ENCODE results near the gene CDK5. TPM values are rescaled to one million over a fixed set of nuclear protein-coding genes. Genes with fewer than 3 reads are reported as not detected.

Gene CDK5
- total RNA-seq, 4 donors from 2014 or later, result 3.8 to 12.9 (median 8.6) TPM

- intact Hi-C loops (cut with DNase I), result no loop called here
- Histone ChIP-seq H3K4me3 (no peak overlapping the region), H3K9me3 (no peaks in the 10 kb centered on the region), H3K27ac (no peak overlapping the region), H3K4me1 (peaks cover 13 to 33% (median 16%) of the 10 kb centered on the region in 3 donors), H3K27me3 (no peaks in the 10 kb centered on the region), H3K36me3 (peaks cover 35 to 96% (median 48%) of the 10 kb centered on the region in 3 donors)
- DNase-seq, result no peak
- 83 to 88% methylated on average over 6 to 15 of the region's 26 CpGs for WGBS, 2 donors
- TF ChIP-seq, protein P1, sequence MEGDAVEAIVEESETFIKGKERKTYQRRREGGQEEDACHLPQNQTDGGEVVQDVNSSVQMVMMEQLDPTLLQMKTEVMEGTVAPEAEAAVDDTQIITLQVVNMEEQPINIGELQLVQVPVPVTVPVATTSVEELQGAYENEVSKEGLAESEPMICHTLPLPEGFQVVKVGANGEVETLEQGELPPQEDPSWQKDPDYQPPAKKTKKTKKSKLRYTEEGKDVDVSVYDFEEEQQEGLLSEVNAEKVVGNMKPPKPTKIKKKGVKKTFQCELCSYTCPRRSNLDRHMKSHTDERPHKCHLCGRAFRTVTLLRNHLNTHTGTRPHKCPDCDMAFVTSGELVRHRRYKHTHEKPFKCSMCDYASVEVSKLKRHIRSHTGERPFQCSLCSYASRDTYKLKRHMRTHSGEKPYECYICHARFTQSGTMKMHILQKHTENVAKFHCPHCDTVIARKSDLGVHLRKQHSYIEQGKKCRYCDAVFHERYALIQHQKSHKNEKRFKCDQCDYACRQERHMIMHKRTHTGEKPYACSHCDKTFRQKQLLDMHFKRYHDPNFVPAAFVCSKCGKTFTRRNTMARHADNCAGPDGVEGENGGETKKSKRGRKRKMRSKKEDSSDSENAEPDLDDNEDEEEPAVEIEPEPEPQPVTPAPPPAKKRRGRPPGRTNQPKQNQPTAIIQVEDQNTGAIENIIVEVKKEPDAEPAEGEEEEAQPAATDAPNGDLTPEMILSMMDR (IDR thresholded peaks at IDR 0.05), result no peak
- no peak for TF ChIP-seq POLR2A (IDR thresholded peaks at IDR 0.05)
Measured at GRCh38 chr7:151074817-151075661, 17.3 kb upstream of the CDK5 start.

- DNase-seq, result no peak
- WGBS, 2 donors, result 65 to 69% methylated on average over 3 to 8 of the region's 17 CpGs
- TF ChIP-seq, protein P1 (IDR thresholded peaks at IDR 0.05), result no peak
- TF ChIP-seq POLR2A (IDR thresholded peaks at IDR 0.05), result no peak
Measured at GRCh38 chr7:151073990-151074389, 16.3 kb upstream of the CDK5 start.

DNA sequence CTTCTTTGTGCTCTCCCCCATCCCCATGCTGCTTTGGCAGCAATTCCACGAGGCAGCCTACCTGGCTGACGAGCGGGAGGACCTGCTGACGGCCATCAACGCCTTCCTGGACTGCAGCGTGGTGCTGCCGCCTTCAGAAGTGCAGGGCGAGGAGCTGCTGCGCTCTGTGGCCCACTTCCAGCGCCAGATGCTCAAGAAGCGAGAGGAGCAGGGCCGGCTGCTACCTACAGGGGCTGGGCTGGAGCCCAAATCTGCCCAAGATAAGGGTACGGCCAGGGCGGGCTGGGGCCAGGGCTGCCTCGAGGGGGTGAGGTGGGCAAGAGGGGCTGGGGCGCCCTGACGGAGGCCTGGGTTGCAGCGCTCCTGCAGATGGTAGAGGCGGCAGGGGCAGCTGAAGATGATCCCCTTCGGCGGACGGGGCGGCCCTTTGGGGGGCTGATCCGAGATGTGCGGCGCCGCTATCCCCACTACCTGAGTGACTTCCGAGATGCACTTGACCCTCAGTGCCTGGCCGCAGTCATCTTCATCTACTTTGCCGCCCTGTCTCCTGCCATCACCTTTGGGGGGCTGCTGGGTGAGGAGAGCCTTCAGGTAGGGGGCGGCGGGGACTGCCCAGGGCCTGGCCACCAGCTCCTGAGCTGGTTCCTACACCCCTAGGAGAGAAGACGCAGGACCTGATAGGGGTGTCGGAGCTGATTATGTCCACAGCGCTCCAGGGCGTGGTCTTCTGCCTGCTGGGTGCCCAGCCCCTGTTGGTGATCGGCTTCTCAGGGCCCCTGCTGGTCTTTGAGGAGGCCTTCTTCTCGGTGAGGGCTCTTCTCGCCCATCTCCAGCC, 13.6 kb upstream of the CDK5 start:
- Histone ChIP-seq H3K27ac (no peak overlapping the region), H3K4me1 (no peaks in the 10 kb centered on the region), H3K36me3 (peaks cover 40 to 100% (median 74%) of the 10 kb centered on the region in 3 donors), H3K27me3 (no peaks in the 10 kb centered on the region), H3K9me3 (no peaks in the 10 kb centered on the region), H3K4me3 (no peak overlapping the region)
- no peak for TF ChIP-seq POLR2A (IDR thresholded peaks at IDR 0.05)
- TF ChIP-seq, protein P1 (IDR thresholded peaks at IDR 0.05), result no peak
- DNase-seq, result no peak
- 95% methylated on average over 4 of the region's 39 CpGs; no CpG with 5 or more reads in 1 of the 2 donors for WGBS, 2 donors
- intact Hi-C loops (cut with DNase I), result no loop called here

More at GRCh38 chr7:151073990-151074389, 16.3 kb upstream of the CDK5 start:
- intact Hi-C loops (cut with DNase I), result no loop called here
- Histone ChIP-seq H3K27me3 (no peaks in the 10 kb centered on the region), H3K9me3 (no peaks in the 10 kb centered on the region), H3K4me3 (no peak overlapping the region), H3K36me3 (peaks cover 35 to 100% (median 59%) of the 10 kb centered on the region in 3 donors), H3K27ac (no peak overlapping the region), H3K4me1 (peaks cover 4 to 23% (median 5%) of the 10 kb centered on the region in 3 donors)

GRCh38 chr7:151070574-151070960, 12.9 kb upstream of the CDK5 start:
- intact Hi-C loops (cut with DNase I), result no loop called here
- no peaks in the 10 kb centered on the region for H3K4me1 ChIP-seq

More at GRCh38 chr7:151070574-151070960, 12.9 kb upstream of the CDK5 start:
- TF ChIP-seq POLR2A (IDR thresholded peaks at IDR 0.05), result no peak
- TF ChIP-seq, protein P1 (IDR thresholded peaks at IDR 0.05), result no peak
- H3K27me3 ChIP-seq, result no peaks in the 10 kb centered on the region
- no peak overlapping the region for H3K27ac ChIP-seq
- WGBS, 2 donors, result 96 to 97% methylated on average over 7 to 9 of the region's 15 CpGs
- H3K4me3 ChIP-seq, result no peak overlapping the region
- no peak for DNase-seq
- peaks cover 40 to 100% (median 79%) of the 10 kb centered on the region in 3 donors for H3K36me3 ChIP-seq
- no peaks in the 10 kb centered on the region for H3K9me3 ChIP-seq

Data from esophagus squamous epithelium (tissue), 5 donors.